Chondrocyte (in vitro differentiated cells): ENCODE data around the gene PKD1L1. TPM values are rescaled to one million over a fixed set of nuclear protein-coding genes. Genes with fewer than 3 reads are reported as not detected.

ENCODE experiments used
- DNase-seq: peaks from one replicate; pipeline ENCODE4 v3.0.0; 2021; ENCODE audit warnings: mixed read lengths, low spot score
- H3K27ac Mint-ChIP-seq: one replicate; pipeline ENCODE4 v1.8.0; 2021; ENCODE audit warnings: mild to moderate bottlenecking, moderate library complexity, mixed read lengths; ENCODE audit not compliant: unreplicated experiment
- H3K27me3 Mint-ChIP-seq: 2 replicates; pipeline ENCODE4 v1.8.0; 2021; ENCODE audit warnings: low read depth, mixed read lengths
- H3K36me3 Mint-ChIP-seq: 2 replicates; pipeline ENCODE4 v1.8.0; 2021; ENCODE audit warnings: low read depth, mixed read lengths
- H3K4me1 Mint-ChIP-seq: 2 replicates; pipeline ENCODE4 v1.8.0; 2021; ENCODE audit warnings: low read depth, mild to moderate bottlenecking, mixed read lengths
- H3K4me3 Mint-ChIP-seq: one replicate; pipeline ENCODE4 v1.8.0; 2021; ENCODE audit warnings: mild to moderate bottlenecking, moderate library complexity, mixed read lengths; ENCODE audit not compliant: unreplicated experiment
- H3K9me3 Mint-ChIP-seq: 2 replicates; pipeline ENCODE4 v1.8.0; 2021; ENCODE audit warnings: low read depth, mixed read lengths
- CTCF ChIP-seq: fragments of 200-600 bp; sonication (generic); IDR thresholded peaks from 2 replicates; pipeline ENCODE4 v1.5.0; 2021; ENCODE audit warnings: antibody characterized with exemption, mild to moderate bottlenecking, moderate library complexity
- total RNA-seq: library from RNA; stranded (reverse); gene quantifications from 3 replicates; pipeline ENCODE4 v1.2.1, GENCODE V29; 2021

PKD1L1 gene
- total RNA-seq, 1 donor from 2014 or later, result 0.25 TPM

GRCh38 chr7:47764746-47765145 lies 183.5 kb downstream of the PKD1L1 start:
- no peaks in the 10 kb centered on the region for H3K27me3 Mint-ChIP-seq
- peaks cover 10% of the 10 kb centered on the region for H3K9me3 Mint-ChIP-seq
- no peak overlapping the region for H3K4me3 Mint-ChIP-seq

GRCh38 chr7:47763063-47763974 lies 184.9 kb downstream of the PKD1L1 start:
- Mint-ChIP-seq H3K27ac (peak overlapping the region; percentile 92), H3K4me3 (peak overlapping the region; percentile 3), H3K27me3 (no peaks in the 10 kb centered on the region)

More at GRCh38 chr7:47764746-47765145, 183.5 kb downstream of the PKD1L1 start:
- H3K4me1 Mint-ChIP-seq, result peaks cover 58% of the 10 kb centered on the region
- DNase-seq, result no peak
- no peak for TF ChIP-seq CTCF
- peaks cover 4% of the 10 kb centered on the region for H3K36me3 Mint-ChIP-seq
- no peak overlapping the region for H3K27ac Mint-ChIP-seq

GRCh38 chr7:47762746-47763062 lies 185.6 kb downstream of the PKD1L1 start:
- no peak overlapping the region for H3K27ac Mint-ChIP-seq
- TF ChIP-seq CTCF, result no peak
- H3K4me3 Mint-ChIP-seq, result no peak overlapping the region
- H3K36me3 Mint-ChIP-seq, result peaks cover 2% of the 10 kb centered on the region
- H3K9me3 Mint-ChIP-seq, result peaks cover 10% of the 10 kb centered on the region
- no peak for DNase-seq
- no peaks in the 10 kb centered on the region for H3K27me3 Mint-ChIP-seq
- peaks cover 67% of the 10 kb centered on the region for H3K4me1 Mint-ChIP-seq

More at GRCh38 chr7:47763063-47763974, 184.9 kb downstream of the PKD1L1 start:
- Mint-ChIP-seq H3K4me1 (peaks cover 64% of the 10 kb centered on the region), H3K36me3 (peaks cover 4% of the 10 kb centered on the region), H3K9me3 (peaks cover 10% of the 10 kb centered on the region)
- DNase-seq, result no peak
- TF ChIP-seq CTCF, result no peak

GRCh38 chr7:47762207-47762606 lies 186.1 kb downstream of the PKD1L1 start:
- Mint-ChIP-seq H3K9me3 (peaks cover 10% of the 10 kb centered on the region), H3K27me3 (no peaks in the 10 kb centered on the region), H3K4me3 (no peak overlapping the region), H3K27ac (no peak overlapping the region), H3K4me1 (peaks cover 69% of the 10 kb centered on the region), H3K36me3 (no peaks in the 10 kb centered on the region)
- TF ChIP-seq CTCF, result no peak
- no peak for DNase-seq

- Mint-ChIP-seq H3K36me3 (peaks cover 2% of the 10 kb centered on the region), H3K27me3 (no peaks in the 10 kb centered on the region), H3K27ac (peak overlapping the region; percentile 99), H3K9me3 (peaks cover 13% of the 10 kb centered on the region), H3K4me3 (no peak overlapping the region), H3K4me1 (peaks cover 78% of the 10 kb centered on the region)
- peak; percentile 69 for TF ChIP-seq CTCF
- DNase-seq, result no peak
These were observed 189.1 kb downstream of the PKD1L1 start for GRCh38 chr7:47759056-47759706.
